Renal cortex interstitium (tissue), 15 donors: ENCODE data around the gene TOR2A. TPM values are rescaled to one million over a fixed set of nuclear protein-coding genes. Genes with fewer than 3 reads are reported as not detected.
"Not testable (repeated sequence)": the region's sequence is repeated elsewhere in the genome, so short reads cannot be mapped to it uniquely, and the experiment has no call there.

ENCODE experiments used
- DNase-seq, 11 donors: peaks; one replicate each; pipeline ENCODE4 v3.0.0-alpha.2; 2013; ENCODE audit warnings: low read depth in 9 of 11, low spot score in 4 of 11; ENCODE audit errors: extremely low read depth in 1 of 11
- long read RNA-seq, 16 experiments: transcript quantifications; one replicate each; lab custom pipeline, GENCODE V29; 2026
- polyA plus RNA-seq, 3 donors: library from polyadenylated mRNA; unstranded; fragments of 120-200 nt; gene quantifications; one replicate each; pipeline ENCODE4 v1.2.1, GENCODE V29; 2013; ENCODE audit not compliant: insufficient read length in 3 of 3

TOR2A gene
- polyA plus RNA-seq: 10 to 100 TPM; 12.1 to 19.0 (median 13.6) TPM
- long read RNA-seq, donor 1, transcript TOR2A-203 (5 exons, 1,523 nt): major isoform, 12 of 15 reads
- long read RNA-seq, donor 1, partial matches to known transcripts: 0 of 15 reads
- long read RNA-seq, donor 1, other reads (novel, unspliced or antisense): 0 of 15 reads
- long read RNA-seq, donor 2, transcript TOR2A-203 (5 exons, 1,523 nt): major isoform, 8 of 9 reads
- long read RNA-seq, donor 2, partial matches to known transcripts: 0 of 9 reads
- long read RNA-seq, donor 2, other reads (novel, unspliced or antisense): 0 of 9 reads
- long read RNA-seq, donor 3, transcript TOR2A-203 (5 exons, 1,523 nt): major isoform, 5 of 12 reads
- long read RNA-seq, donor 3, partial matches to known transcripts: 0 of 12 reads
- long read RNA-seq, donor 3, other reads (novel, unspliced or antisense): 0 of 12 reads
- long read RNA-seq, donor 4, partial matches to known transcripts: 0 of 5 reads
- long read RNA-seq, donor 4, other reads (novel, unspliced or antisense): 0 of 5 reads
- long read RNA-seq, donor 5: 0 reads
- long read RNA-seq, donor 6, partial matches to known transcripts: 0 of 7 reads
- long read RNA-seq, donor 6, other reads (novel, unspliced or antisense): 0 of 7 reads
- long read RNA-seq, donor 7, transcript TOR2A-203 (5 exons, 1,523 nt): major isoform, 7 of 11 reads
- long read RNA-seq, donor 7, partial matches to known transcripts: 0 of 11 reads
- long read RNA-seq, donor 7, other reads (novel, unspliced or antisense): 0 of 11 reads
- long read RNA-seq, donor 8, partial matches to known transcripts: 36 of 68 reads
- long read RNA-seq, donor 8, other reads (novel, unspliced or antisense): 24 of 68 reads
- long read RNA-seq, donor 9, transcript TOR2A-203 (5 exons, 1,523 nt): major isoform, 8 of 75 reads
- long read RNA-seq, donor 9, partial matches to known transcripts: 50 of 75 reads
- long read RNA-seq, donor 9, other reads (novel, unspliced or antisense): 15 of 75 reads
- long read RNA-seq, donor 10, transcript TOR2A-203 (5 exons, 1,523 nt): major isoform, 5 of 9 reads
- long read RNA-seq, donor 10, partial matches to known transcripts: 0 of 9 reads
- long read RNA-seq, donor 10, other reads (novel, unspliced or antisense): 0 of 9 reads
- long read RNA-seq, donor 11, transcript TOR2A-203 (5 exons, 1,523 nt): major isoform, 5 of 8 reads
- long read RNA-seq, donor 11, partial matches to known transcripts: 0 of 8 reads
- long read RNA-seq, donor 11, other reads (novel, unspliced or antisense): 0 of 8 reads
- long read RNA-seq, donor 12, partial matches to known transcripts: 0 of 5 reads
- long read RNA-seq, donor 12, other reads (novel, unspliced or antisense): 0 of 5 reads
- long read RNA-seq, donor 13: 0 reads
- long read RNA-seq, donor 14, partial matches to known transcripts: 0 of 7 reads
- long read RNA-seq, donor 14, other reads (novel, unspliced or antisense): 0 of 7 reads
- long read RNA-seq, donor 15, partial matches to known transcripts: 0 of 4 reads
- long read RNA-seq, donor 15, other reads (novel, unspliced or antisense): 0 of 4 reads
- long read RNA-seq, donor 16, transcript TOR2A-203 (5 exons, 1,523 nt): major isoform, 16 of 23 reads
- long read RNA-seq, donor 16, partial matches to known transcripts: 0 of 23 reads
- long read RNA-seq, donor 16, other reads (novel, unspliced or antisense): 0 of 23 reads

DNA sequence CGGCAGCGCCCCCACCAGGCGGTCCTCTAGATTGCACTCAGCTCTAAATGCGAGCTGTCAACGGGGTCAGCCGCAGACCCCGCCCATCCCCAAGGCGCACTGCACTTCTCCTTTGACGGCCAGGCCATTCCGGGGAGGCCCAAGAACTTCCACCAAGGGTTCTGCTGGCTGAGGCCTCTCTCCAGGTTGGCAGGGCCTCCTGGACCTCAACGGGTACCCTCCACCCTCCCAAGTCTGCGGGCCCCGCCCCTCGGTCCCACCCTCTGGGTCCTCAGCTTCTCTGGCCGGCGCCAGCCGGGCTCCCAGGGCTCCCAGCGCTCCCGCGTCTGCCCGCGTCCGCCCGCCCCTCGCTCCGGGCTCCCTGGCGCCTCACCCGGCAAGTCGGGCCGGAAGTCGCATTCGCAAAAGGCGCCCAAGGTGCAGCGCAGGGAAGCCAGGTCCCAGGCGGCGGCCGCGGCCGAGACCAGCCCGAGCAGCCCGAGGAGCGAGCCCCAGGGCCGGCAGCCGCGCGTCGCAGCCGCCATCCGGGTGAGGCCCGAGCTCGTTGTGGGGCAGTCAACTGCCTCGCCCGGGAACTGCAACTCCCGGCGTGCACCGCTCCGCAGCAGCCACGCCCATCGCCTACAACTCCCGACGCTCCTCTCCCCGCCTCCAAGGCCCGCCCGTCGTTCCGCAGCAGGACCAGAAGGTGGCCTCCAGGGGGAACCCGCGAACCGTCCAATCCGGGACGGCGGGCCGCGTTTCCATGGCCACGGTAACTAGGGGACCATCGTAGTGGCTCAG lies at the start of gene TOR2A:
Gene TOR2A (minus strand): TSS at position 548 of the 783 bp plus-strand sequence. CDS start 24 bp downstream, at position 524.
- DNase-seq: peak; percentile 91 to 98 (median 96)

DNA sequence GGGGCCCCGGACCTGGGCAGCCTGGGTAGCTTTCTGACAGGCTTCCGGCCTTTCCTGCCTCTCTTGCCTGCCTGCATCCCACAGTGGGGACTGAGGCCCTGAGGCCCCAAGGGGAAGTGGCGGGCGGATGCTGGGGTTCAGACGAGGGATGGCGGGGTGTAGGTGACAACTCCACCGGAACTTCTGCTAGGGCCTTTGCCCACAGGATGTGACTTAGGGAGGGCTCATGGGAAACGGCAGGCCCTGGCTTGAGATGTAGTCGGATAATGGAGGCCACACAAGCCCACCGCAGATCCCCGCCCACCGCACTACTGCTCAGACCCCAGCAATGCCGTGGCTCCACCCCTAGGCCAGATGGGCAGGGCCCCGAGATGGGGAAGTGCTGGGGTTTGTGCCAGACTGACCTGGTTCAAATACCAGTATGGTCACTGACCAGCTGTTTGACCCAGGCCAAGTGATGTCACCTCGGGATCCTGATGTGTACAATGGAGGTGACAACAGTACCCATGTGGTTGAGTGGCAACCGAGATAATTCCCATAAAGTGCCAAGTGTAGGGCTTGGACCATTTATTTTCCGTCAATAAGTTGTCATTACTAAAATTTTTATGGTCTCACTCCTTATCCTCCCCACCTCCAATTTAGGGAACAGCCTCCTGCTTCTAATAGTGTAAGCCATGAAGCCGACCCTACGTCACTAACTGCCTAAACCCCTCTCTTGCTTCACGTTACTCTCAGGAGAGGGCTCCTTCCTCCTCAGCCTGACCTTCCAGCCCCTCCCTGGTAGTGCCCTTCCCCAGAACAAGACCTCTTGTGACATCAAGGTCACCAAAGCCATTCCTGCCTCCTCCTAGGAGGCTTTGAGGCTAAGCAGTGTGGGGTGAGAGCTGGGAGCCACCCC lies 48.3 kb upstream of the TOR2A start:
- DNase-seq: no peak

DNA sequence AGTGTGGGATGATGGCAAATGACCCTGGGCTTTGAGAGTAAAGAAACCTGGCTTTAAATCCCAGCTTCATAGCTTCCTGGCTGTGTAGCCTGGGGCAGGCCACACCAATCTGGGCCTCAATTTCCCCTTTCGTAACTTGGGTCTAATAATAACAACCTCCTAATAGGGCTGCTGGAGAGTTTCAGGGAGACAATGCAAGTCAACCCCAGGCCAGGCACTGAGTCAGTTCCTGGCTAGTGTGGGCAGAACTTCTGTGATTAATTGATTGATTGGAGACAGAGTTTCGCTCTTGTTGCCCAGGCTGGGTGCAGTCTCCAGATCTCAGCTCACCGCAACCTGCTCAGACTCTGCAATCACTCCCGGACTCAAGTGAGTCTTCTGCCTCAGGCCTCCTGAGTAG lies 46.7 kb upstream of the TOR2A start:
- DNase-seq: no peak

DNA sequence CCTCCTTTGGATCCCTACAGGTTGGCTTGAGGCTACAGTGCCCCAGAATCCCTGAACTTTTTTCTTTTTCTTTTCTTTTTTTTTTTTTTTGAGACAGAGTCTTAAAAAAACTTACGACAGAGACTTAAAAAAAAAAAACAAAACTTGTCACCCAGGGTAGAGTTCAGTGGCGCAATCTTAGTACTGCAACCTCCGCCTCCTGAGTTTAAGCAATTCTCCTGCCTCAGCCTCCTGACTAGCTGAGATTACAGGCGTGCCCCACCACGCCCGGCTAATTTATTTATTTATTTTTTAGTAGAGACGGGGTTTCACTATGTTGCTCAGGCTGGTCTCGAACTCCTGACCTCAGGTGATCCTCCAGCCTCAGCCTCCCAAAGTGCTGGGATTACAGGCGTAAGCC lies 45.8 kb upstream of the TOR2A start:
- not testable (repeated sequence) for DNase-seq

DNA sequence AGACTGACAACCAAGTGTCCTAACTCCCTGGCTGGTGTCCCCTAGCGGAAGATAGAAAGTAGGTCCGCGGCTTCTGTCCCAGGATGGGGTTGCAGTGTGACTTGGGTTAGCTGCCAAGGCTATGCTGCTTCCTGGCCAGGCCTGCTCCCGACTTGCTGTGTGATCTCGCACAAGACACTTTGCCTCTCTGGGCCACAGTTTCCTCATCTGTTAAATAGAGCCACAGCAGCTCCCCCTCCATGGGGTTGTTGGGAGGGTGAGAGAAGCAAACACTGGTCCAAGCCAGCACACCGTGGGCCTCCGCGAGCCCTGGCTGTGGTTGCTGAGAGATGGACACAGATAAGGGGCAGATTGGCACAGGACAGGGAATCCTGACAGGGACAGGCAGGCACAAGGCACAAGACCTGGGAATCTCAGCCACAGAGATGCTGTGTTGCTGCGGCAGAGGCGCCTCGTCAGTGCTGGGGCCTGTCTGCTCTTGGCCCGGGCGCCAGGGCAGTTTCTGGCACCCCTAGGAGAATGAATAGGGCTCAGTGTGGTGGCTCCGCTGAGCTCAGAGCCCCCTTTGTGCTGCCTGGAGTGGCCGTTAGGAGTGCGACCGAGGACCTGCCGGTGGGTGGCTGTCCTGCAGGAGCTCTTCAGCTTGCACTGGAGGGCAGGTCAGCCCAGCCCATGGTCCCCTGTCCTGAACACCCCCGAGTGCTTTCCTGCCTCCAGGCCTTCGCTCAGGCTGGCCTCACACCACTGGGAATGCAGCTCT lies 45.2 kb upstream of the TOR2A start:
- DNase-seq: no peak

DNA sequence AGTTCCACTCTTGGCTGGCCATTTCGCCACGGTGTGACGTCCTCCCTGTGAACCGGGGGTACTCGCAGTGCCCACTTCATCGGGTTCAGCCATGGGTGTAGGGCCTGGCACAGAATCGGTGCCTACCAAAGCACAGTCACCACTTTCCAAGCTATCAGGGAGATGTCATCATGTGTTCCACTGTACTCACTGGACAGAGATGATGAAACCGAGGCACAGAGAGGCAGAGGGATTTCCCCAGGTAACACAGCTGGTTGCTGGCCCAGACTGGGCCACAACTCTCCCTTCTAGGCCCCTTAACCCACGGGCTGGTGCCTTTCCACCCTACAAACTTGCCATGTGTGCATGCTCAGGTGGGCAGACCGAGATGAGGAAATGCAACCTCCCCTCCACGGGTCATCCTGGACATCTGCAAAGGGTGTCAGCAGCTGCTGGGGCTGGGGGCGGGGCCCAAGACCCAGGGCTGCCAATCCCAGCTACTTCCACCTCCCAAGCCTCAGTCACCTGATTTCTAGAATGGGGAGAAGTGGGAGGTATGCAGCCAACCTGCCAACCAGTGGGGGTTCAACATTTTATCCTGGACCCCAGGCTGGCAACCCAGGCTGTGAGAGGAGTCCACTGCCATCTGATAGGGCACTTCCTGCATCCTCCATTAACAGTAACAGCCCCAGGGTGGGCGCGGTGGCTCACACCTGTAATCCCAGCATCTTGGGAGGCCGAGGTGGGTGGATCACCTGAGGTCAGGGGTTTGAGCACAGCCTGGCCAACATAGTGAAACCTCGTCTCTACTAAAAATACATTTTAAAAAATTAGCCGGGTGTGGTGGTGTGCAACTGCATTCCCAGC lies 44.3 kb upstream of the TOR2A start:
- DNase-seq: no peak

DNA sequence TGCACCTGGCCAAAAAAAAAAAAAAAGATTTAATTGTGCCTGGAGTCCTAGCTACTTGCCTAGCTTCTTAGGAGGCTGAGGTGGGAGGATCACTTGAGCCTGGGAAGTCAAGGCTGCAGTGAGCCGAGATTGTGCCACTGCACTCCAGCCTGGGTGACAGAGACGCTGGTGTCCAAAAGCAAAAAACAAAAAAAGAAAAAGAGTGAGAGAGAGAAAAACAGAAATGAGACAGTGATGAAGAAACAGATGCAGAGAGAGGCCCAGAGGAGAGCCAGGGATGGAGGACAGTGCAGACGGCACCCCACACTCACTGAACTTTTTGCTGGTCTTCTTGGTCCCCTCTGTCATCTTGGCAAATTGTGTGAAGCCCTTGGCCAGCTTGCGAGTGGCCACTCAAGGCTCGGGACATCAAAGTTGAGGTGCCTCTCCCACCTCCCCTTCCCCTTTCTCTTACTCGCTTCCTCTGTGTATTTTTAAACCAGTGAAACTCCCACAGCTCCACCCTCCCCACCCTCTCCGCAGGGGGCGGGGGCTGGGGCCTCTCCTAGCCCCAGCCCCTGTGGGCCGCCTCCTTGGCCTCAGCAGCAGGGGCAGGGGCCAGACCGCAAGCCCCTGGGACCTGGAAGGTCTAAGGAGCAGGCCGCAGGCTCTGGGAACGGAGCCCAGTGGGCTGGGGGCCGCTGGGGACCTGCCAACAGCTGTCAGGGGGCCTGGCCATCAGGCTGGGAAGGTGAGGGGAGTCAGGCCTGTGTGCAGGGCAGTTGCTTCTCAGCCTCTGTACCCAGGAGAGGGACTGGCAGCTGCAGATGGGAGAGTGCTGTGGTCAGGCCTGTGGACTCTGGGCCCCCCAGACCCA lies 43.4 kb upstream of the TOR2A start, which contains the start of gene SH2D3C:
Gene SH2D3C (minus strand): TSS at position 387 of the 856 bp plus-strand sequence. CDS start 39 bp downstream, at position 348.
- no peak for DNase-seq

DNA sequence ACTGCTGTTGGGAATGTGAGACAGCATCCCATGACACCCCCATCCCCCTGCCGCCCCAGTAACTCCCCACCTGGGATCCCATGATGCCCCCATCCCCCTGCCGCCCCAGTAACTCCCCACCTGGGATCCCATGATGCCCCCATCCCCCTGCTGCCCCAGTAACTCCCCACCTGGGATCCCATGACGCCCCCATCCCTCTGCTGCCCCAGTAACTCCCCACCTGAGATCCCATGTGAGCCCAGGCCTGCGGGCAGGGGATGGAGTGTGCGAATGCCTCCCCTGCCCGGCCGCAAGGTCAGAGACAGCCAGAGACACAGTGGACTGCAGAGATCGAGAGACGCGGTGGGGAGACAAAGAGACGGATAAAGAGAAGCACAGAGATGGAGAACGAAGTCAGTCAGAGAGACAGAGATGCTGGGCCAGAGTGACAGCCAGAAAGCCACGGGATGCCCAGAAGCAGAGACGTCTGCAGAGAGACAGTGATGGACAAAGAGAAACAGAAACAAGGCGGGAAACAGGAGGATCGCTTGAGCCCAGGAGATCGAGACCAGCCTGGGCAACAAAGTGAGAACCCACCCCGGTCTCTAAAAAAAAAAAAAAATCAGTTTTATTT lies 42.4 kb upstream of the TOR2A start:
- no peak for DNase-seq

DNA sequence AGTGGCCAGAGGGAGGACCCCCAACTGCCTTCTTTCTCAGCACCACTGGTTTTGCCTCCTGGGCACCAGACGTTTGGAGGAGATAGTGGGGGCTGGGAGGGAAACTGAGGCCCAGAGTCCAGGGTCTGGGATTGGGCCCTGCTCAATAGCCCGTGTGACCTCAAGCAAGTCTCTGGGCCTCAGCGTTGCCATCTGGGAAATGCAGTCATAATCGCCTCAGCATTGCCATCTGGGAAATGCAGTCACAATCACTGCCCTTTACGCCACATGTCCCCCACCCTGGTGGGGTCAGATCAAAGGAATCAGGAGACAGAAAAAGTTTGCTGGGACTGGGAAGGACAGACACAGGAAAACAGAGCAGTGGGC lies 41.8 kb upstream of the TOR2A start:
- DNase-seq: no peak

DNA sequence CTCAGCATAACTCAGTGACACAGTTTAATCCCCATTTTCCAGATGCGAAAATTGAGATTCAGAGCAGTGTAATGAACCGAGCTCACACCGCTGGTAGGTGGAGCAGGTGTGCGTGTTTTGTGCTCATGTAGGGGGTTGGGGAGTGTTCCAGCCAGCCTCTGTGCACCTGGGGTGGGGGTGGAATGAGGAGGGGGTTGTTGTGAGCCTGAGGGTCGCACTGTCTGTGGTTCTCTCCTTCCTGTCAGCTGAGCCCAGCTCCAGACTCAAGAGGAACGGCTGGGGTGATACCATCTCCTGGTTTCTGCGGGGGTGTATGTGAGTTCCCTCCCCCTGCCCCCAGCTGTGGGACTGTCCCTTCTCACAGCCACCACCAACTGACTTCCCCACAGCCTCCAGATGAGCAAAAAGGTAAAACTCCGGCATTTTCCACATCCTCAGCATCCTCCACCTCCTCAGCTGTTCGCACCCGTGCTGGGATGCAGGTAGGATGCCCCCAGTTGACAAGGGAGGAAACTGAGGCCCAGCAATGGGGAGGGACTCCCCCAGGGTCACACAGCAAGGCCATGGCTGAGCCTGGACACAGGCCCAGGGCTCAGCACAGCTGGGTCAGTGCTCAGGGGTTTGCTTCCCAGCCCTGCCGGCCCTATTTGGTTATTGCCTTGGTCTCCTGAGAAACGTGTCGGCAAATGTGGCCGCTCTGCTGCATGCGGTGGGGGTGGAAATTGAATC lies 41.3 kb upstream of the TOR2A start:
- DNase-seq: no peak

DNA sequence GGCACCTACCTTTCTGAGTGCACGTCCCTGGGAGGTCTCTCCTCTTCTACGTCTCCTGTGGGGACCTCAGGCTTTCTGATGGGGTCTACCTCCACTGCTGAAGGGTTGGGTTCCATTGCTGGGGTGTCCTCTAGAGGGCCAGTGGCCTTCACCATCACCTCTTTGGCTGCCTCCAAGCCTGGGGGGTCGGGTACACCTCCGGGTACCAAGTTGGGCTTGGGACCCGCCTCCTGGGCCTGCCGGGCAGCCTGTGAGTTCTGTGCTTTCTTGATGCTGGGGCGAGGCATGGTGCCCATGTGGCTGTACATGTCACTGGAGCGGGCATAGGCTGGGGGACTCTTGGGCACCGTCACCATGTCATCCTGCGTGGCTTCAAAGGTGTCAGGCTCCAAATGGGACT lies 38.9 kb upstream of the TOR2A start:
- DNase-seq: no peak

DNA sequence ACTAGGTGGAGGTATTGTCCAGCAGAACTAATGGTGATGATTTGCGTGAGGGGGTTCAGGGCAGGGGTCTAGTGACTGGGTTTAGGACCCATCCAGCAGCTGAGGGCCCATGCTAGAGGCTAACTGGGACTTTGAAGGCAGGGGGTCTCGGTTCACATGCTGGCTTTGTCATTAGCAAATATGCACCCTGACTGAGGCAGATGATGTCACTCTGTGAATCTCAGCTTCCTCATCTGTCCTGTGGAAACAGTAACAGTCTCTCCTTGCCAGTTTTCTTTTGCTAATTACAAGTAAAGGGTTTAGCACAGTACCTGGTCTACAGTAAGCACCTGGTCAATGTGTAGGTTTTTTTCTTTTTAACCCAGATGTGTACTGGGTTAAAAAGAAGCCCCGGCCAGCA lies 38.2 kb upstream of the TOR2A start:
- no peak for DNase-seq

DNA sequence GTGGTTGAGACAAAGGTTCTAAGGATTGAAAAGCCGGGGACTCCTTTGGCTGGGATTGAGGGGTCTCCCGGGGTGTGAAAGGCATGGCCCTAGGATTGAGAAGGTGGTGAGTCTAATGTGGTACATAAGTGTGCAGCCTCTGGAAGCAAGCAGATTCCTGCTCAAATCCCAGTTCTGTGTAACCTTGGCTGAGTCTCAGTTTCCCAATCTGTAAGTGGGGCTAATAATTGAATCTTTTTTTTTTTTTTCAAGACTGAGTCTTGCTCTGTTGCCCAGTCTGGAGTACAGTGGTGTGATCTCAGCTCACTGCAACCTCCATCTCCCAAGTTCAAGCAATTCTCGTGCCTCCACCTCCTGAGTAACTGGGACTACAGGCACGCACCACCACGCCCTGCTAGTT lies 37.5 kb upstream of the TOR2A start:
- no peak for DNase-seq
